Measurements from ENCODE around the gene SSTR1. TPM values are rescaled to one million over a fixed set of nuclear protein-coding genes. Genes with fewer than 3 reads are reported as not detected.

The SSTR1 gene
- total RNA-seq, 2 donors from 2014 or later, result not detected

DNA sequence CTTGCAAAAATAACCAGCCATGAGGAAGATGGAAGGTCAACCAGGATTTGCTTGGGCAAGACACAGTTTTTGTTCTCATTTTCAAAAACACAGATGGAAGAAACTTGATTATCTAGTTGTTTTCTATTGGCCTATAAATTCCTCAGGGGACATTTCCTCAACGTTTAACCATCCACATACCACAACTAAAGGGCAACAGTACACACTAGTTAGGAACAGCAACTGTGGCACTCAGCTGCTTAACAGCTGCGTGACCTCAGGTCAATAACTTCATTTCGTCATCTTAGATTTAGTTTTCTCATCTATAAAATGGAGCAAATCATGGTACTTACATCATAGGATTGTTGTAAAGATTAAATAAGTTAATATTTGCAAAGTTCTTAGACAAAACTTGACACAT lies 18.7 kb downstream of the SSTR1 start:
- Mint-ChIP-seq H3K36me3 (ENCODE audit: low read depth) (no peaks in the 10 kb centered on the region), H3K27ac (no peak overlapping the region), H3K4me1 (no peaks in the 10 kb centered on the region), H3K27me3 (no peaks in the 10 kb centered on the region), H3K4me3 (no peak overlapping the region)
- ATAC-seq (no peak), DNase-seq (no peak)
- no peaks in the 10 kb centered on the region for H3K9me3 ChIP-seq (ENCODE audit: control insufficient read depth, low read length, poor library complexity, severe bottlenecking)

DNA sequence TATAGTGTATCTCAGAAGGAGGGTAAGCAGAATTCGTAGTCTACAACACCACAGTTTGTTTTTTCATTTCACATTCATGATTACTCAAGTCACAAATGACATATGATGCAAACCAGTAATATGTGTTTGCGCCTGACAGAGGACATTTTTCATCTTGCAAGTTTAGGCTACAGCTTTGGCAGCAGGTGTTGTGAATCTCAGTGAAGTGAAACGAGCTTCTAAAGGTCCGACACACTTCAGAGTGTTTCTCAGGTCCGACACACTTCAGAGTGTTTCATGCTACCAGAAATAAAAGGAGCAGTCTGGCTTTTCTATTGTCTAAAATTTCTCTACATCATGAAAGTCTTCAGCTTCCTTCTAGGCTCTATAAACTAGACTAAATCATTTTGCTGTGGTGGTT lies 25.5 kb downstream of the SSTR1 start:
- H3K4me1 Mint-ChIP-seq, result no peaks in the 10 kb centered on the region
- H3K9me3 ChIP-seq (ENCODE audit: control insufficient read depth, low read length, poor library complexity, severe bottlenecking), result no peaks in the 10 kb centered on the region
- no peak overlapping the region for H3K27ac Mint-ChIP-seq
- no peak overlapping the region for H3K4me3 Mint-ChIP-seq
- ATAC-seq (no peak), DNase-seq (no peak)
- H3K27me3 Mint-ChIP-seq, result no peaks in the 10 kb centered on the region
- no peaks in the 10 kb centered on the region for H3K36me3 Mint-ChIP-seq (ENCODE audit: low read depth)

DNA sequence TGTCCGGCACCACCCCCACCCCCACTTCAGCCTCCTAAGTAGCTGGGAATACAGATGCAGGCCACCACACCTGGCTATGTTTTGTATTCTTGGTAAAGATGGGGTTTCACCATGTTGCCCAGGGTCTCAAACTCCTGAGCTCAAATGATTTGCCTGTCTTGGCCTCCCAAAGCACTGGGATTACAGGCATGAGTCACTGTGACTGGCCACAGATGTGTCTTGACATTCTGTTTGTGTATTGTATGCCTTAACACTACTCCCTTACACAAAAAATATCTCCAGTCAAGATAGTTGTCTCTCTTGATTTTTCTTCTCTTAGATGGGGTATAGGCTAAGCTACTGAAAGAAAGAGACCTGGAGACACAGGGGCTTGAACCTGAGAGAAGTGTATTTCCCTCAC lies 30.6 kb downstream of the SSTR1 start:
- H3K27me3 Mint-ChIP-seq, result no peaks in the 10 kb centered on the region
- H3K4me1 Mint-ChIP-seq, result no peaks in the 10 kb centered on the region
- H3K27ac Mint-ChIP-seq, result no peak overlapping the region
- DNase-seq (no peak), ATAC-seq (no peak)
- H3K36me3 Mint-ChIP-seq (ENCODE audit: low read depth), result no peaks in the 10 kb centered on the region
- no peaks in the 10 kb centered on the region for H3K9me3 ChIP-seq (ENCODE audit: control insufficient read depth, low read length, poor library complexity, severe bottlenecking)
- no peak overlapping the region for H3K4me3 Mint-ChIP-seq

DNA sequence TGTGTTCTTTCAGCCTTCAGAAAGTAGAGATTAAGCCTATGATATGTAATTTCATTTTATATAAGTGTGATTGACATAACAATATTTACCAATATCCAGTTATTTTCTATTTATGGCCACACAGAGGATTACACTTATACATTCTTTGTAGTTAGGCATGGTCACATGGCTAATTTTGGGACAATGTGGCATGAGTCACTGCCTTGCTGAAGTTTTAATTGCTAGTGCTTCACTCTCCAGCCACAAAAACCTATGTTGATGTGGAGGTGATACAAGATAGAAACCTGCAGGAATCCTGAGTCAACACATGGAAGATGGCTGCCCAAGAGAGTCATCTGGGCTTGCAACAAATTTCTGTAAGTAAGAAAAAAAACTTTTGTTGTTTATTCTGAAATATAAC lies 31.2 kb downstream of the SSTR1 start:
- H3K4me3 Mint-ChIP-seq, result no peak overlapping the region
- DNase-seq (no peak), ATAC-seq (no peak)
- H3K4me1 Mint-ChIP-seq, result no peaks in the 10 kb centered on the region
- no peaks in the 10 kb centered on the region for H3K36me3 Mint-ChIP-seq (ENCODE audit: low read depth)
- no peaks in the 10 kb centered on the region for H3K9me3 ChIP-seq (ENCODE audit: control insufficient read depth, low read length, poor library complexity, severe bottlenecking)
- H3K27me3 Mint-ChIP-seq, result no peaks in the 10 kb centered on the region
- no peak overlapping the region for H3K27ac Mint-ChIP-seq

DNA sequence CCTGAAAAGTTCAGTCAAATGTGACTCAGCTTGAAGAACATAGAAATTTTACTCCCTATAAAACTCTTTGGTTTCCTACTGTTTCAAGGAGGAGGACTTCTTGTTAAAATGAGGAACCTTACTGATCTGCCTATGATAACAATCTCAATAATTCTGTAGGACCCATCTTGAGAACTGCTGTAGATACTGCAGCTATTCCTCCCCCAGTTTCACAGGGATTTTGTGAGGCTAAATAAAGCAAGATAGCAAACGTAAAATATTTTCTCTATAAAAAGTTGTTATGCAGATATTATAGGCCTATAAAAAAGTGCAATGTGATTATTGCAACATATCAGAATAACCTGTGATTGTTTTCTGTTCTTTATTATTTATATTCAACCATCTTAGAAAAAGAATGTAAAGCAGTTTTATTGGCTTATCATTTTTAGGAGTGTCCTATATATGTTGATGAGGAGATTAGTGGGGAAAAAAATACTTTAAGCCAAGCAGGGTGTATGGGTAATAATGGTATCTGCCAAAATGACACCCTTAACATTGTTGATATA lies 36.1 kb downstream of the SSTR1 start:
- Mint-ChIP-seq H3K4me3 (no peak overlapping the region), H3K27ac (no peak overlapping the region), H3K4me1 (no peaks in the 10 kb centered on the region), H3K27me3 (no peaks in the 10 kb centered on the region), H3K36me3 (ENCODE audit: low read depth) (no peaks in the 10 kb centered on the region)
- ATAC-seq, result no peak
- no peaks in the 10 kb centered on the region for H3K9me3 ChIP-seq (ENCODE audit: control insufficient read depth, low read length, poor library complexity, severe bottlenecking)
- no peak for DNase-seq

DNA sequence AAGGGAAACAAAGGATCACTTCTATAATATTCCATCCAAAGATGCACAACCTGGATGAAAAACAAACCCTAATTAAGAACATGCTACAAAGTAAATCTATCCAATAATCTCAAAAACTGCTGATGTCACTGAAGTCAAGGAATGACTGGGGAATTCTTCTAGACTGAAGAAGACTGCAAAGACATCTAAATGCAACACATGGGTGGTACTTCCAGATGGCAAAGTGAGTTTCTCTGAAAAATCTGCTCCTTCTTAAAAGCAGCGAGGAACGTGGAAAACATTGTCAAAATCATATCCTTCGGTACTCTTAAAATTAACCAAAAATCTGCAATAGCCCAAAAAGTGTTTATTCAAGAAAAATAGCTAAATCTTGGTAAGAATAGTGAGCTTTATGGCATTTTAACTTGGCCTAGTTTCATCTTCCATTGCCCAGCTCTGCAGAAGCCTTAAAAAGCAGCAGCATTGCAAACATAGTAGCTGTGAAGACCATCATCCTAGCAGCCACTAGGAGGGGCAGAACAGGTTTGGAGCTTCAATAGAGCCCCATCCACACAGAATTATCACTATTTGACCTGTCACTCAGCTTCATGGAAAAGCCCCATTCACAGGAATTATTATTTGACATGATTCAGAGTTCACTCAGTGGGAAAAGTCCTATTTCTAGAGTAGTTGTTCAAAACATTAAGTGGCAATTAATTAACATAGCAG lies 40.8 kb downstream of the SSTR1 start:
- Mint-ChIP-seq H3K36me3 (ENCODE audit: low read depth) (no peaks in the 10 kb centered on the region), H3K4me1 (no peaks in the 10 kb centered on the region), H3K27me3 (peaks cover 3% of the 10 kb centered on the region), H3K4me3 (no peak overlapping the region), H3K27ac (no peak overlapping the region)
- H3K9me3 ChIP-seq (ENCODE audit: control insufficient read depth, low read length, poor library complexity, severe bottlenecking), result no peaks in the 10 kb centered on the region
- DNase-seq, result no peak
- no peak for ATAC-seq

DNA sequence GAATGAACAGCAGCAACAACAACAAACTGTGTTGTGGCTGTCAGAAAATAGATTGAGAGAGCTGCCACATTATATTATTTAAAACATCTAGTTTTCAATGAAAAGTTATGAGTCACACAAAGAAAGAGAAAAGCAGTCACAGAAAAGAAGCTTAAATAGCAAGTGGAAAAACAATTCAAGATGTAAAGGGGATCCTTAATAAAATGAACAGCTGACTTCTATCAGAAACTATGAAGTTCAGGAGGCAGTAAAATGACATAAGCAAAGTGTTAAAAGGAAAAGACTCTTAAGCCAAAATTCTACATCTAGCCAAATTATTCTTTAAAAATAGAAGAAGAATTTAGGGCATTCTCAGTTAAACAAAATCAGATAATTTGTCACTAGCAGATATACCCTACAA lies 42.6 kb downstream of the SSTR1 start:
- Mint-ChIP-seq H3K4me1 (peaks cover 4% of the 10 kb centered on the region), H3K27ac (no peak overlapping the region), H3K27me3 (peaks cover 17% of the 10 kb centered on the region), H3K36me3 (ENCODE audit: low read depth) (no peaks in the 10 kb centered on the region), H3K4me3 (no peak overlapping the region)
- ATAC-seq (no peak), DNase-seq (no peak)
- no peaks in the 10 kb centered on the region for H3K9me3 ChIP-seq (ENCODE audit: control insufficient read depth, low read length, poor library complexity, severe bottlenecking)

DNA sequence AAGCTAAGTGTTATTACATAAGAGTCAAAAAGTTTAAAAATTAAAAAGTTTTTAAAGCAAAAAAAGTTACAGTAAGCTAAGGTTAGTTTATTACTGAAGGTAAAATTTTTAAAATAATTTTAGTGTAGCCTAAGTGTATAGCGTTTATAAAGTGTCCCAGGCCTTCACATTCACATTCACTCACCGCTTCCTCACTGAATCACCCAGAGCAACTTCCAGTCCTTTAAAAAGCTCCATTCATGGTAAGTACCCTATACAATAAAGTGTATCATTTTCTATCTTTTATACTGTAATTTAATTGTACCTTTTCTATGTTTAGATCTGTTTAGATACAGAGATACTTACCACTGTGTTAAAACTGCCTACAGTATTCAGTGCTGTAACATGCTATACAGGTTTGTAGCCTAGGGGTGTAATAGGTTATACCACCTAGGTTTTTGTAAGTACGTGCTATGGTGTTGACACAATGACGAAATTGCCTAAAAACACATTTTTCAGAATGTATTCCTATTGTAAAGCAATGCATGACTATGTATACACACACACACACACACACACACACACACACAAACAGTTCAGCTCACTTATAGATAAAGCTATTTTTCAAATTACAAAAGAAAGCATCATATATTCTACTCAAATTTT lies 44.5 kb downstream of the SSTR1 start:
- no peak overlapping the region for H3K27ac Mint-ChIP-seq
- peaks cover 4% of the 10 kb centered on the region for H3K4me1 Mint-ChIP-seq
- peaks cover 23% of the 10 kb centered on the region for H3K27me3 Mint-ChIP-seq
- H3K4me3 Mint-ChIP-seq, result no peak overlapping the region
- ATAC-seq, result no peak
- H3K36me3 Mint-ChIP-seq (ENCODE audit: low read depth), result no peaks in the 10 kb centered on the region
- no peak for DNase-seq
- no peaks in the 10 kb centered on the region for H3K9me3 ChIP-seq (ENCODE audit: control insufficient read depth, low read length, poor library complexity, severe bottlenecking)

DNA sequence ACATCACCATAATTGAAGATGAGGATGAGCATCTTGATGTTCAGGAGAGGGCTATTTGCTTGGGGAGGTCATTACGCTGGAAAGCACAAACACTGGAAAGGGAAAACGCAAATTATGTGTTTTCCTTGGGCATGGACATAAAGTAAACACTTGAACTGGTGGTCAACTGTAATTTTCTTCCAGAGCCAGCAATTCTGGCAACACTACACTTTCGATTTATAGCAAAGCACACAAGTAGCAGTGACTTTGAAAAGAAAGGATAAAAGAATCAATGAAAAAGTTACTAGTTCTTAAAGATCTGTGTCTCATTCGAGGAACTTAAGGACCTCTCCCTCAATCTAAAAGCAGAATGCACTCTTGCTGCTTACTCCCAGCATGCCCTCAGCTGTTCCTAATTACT lies 46.0 kb downstream of the SSTR1 start:
- peaks cover 4% of the 10 kb centered on the region for H3K4me1 Mint-ChIP-seq

DNA sequence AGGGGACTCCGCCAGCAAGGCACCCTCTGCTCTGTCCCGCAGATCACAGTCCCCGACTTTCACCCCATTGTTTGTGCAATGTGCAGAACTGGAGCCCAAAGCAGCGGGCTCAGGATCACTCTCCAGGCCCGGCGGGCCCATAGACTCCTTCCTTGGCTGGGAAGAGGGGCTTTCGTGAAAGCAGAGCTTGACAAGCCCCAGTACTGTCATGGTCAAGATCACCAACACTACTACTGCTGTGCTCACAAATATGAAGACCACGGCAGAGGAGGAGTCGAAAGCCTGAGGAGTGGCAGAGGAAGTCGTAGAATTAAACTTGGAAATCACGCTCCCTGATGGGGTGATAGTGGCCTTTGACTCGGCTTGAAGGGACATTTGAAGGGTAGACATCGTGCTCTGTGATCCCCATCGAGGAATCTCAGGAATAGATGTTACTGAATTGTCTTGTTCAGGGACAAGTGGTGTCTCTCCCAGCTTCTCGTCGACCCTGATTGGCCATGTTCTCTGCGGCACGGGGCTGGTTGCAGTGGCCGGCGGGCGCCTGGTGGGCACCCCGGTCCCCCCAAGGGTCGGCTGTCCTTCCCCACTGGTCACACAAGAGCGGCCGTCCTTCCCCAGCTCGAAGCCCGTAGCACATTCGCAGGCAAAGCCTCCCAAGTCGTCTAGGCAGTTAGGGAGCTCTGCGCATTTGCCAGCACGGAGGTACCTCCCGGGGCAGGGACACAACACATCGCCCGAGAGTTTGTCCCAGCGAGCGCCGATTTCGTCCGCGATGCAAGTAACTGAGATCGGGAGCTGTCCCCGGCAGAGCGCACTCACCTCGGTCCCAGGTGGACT lies 47.1 kb downstream of the SSTR1 start:
- H3K27me3 Mint-ChIP-seq, result peaks cover 23% of the 10 kb centered on the region
- no peak overlapping the region for H3K27ac Mint-ChIP-seq
- peaks cover 4% of the 10 kb centered on the region for H3K4me1 Mint-ChIP-seq
- no peak for DNase-seq
- peak overlapping the region; percentile 74 for H3K4me3 Mint-ChIP-seq
- no peaks in the 10 kb centered on the region for H3K36me3 Mint-ChIP-seq (ENCODE audit: low read depth)
- H3K9me3 ChIP-seq (ENCODE audit: control insufficient read depth, low read length, poor library complexity, severe bottlenecking), result no peaks in the 10 kb centered on the region
- ATAC-seq, result no peak

More for the DNA sequence above, 46.0 kb downstream of the SSTR1 start:
- Mint-ChIP-seq H3K27ac (no peak overlapping the region), H3K36me3 (ENCODE audit: low read depth) (no peaks in the 10 kb centered on the region), H3K4me3 (no peak overlapping the region), H3K27me3 (peaks cover 23% of the 10 kb centered on the region)
- ATAC-seq (no peak), DNase-seq (no peak)
- H3K9me3 ChIP-seq (ENCODE audit: control insufficient read depth, low read length, poor library complexity, severe bottlenecking), result no peaks in the 10 kb centered on the region

DNA sequence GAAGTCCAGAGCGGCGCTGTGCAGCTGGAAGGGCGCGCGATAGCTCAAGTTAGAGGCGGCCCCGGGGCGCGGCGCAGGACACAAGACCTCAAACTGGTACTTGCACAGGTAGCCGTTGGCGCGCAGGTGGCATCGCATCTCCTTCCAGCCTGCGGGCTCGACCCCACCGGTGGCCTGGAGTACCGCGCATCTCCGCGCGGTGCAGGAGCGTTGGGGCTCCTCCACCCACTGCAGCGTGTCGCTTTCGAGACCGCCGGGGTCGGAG lies 47.6 kb downstream of the SSTR1 start:
- peak; percentile 45 for ATAC-seq
- Mint-ChIP-seq H3K4me3 (peak overlapping the region; percentile 19), H3K27me3 (peaks cover 23% of the 10 kb centered on the region)

DNA sequence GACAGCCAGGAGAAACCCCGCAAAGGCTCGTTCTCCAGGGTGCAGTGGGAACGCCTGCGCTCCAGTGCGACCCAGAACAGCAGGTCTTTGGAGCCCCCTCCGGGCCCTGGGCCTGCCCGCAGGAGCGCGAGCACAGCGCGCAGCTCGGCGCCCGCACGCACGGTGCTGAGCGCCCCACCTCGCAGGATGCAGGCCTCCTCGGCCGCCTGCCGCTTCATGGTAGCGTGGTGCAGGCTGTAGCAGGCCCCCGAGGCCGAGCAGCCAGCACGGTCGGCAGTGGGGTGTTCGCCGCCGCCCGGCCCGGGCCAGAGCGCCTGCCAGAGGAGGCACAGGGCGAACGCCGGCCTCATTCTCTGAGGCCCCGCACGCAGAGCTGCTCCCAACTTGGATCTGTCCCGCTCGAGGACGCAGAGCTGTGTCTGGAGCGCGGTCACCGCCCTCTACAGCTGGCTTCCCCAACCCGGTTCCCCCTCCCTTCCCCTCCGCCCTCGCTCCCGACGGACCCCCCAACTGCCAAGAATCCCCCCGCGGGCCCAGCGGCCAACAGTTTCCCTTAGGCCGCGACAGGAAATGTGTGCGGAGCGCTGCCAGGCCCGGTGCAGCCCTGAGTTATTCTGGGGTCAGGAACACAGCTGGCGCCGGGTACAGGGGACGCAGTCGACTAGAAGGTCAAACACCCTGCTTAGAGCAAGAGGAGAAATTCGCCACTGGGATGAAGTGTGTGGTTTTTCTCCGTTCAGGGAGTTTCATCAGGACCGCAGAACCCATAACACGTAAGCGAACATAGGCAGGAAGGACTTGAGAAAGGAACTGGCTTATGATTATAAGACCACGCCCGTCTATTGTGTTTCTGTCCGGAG lies 48.2 kb downstream of the SSTR1 start, which contains the start of gene CLEC14A:
Gene CLEC14A, minus strand, starts transcription at position 421 of the 860 bp plus-strand sequence. Its CDS starts 71 bp downstream, at position 350.
- H3K36me3 Mint-ChIP-seq (ENCODE audit: low read depth), result no peaks in the 10 kb centered on the region
- DNase-seq (peak in 1 of 3 donors; percentile 4), ATAC-seq (peak; percentile 65)
- H3K9me3 ChIP-seq (ENCODE audit: control insufficient read depth, low read length, poor library complexity, severe bottlenecking), result no peaks in the 10 kb centered on the region
- H3K4me1 Mint-ChIP-seq, result peaks cover 4% of the 10 kb centered on the region
- H3K27ac Mint-ChIP-seq, result no peak within 1 kb of the TSS
- peaks cover 23% of the 10 kb centered on the region for H3K27me3 Mint-ChIP-seq
- H3K4me3 Mint-ChIP-seq, result peak within 1 kb of the TSS; percentile 69

More for the DNA sequence above, 47.6 kb downstream of the SSTR1 start:
- no peaks in the 10 kb centered on the region for H3K36me3 Mint-ChIP-seq (ENCODE audit: low read depth)
- DNase-seq, result no peak
- H3K27ac Mint-ChIP-seq, result no peak overlapping the region
- no peaks in the 10 kb centered on the region for H3K9me3 ChIP-seq (ENCODE audit: control insufficient read depth, low read length, poor library complexity, severe bottlenecking)
- peaks cover 4% of the 10 kb centered on the region for H3K4me1 Mint-ChIP-seq

DNA sequence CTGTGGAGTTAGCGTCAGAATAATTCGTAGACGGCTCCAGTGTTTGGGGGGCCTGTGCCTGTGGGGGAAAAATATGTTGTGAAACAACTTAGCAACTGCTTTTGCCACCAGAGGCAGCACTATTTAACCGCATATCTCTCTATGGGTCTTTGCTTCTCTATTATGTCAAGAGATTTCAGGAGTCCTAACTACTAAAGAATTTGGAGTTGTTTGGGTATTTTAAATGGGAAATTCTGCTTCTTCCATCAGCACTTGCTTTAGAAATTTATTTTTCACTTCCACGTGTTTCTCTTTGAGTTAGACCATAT lies 48.8 kb downstream of the SSTR1 start:
- DNase-seq (no peak), ATAC-seq (no peak)
- Mint-ChIP-seq H3K27me3 (peaks cover 23% of the 10 kb centered on the region), H3K4me3 (peak overlapping the region; percentile 69), H3K27ac (no peak overlapping the region), H3K36me3 (ENCODE audit: low read depth) (no peaks in the 10 kb centered on the region), H3K4me1 (peaks cover 4% of the 10 kb centered on the region)
- H3K9me3 ChIP-seq (ENCODE audit: control insufficient read depth, low read length, poor library complexity, severe bottlenecking), result no peaks in the 10 kb centered on the region
